OCI-LY7 (cell line): ENCODE results near the gene DDHD1. TPM values are rescaled to one million over a fixed set of nuclear protein-coding genes. Genes with fewer than 3 reads are reported as not detected.

Experiments used
- BruUV-seq: library from RNA; stranded (reverse); fragments of 400-500 nt; replicated peaks from 2 replicates; lab custom pipeline; 2021; lab: Mats Ljungman, UMichigan
- CTCF ChIA-PET: fragments of 300-600 bp; sonication (Branson Sonifier 250); formaldehyde crosslinking; loops from one replicate; lab custom pipeline; 2022; ENCODE audit warnings: antibody characterized with exemption; ENCODE audit not compliant: unreplicated experiment; lab: Charles Lee
- POLR2A ChIA-PET: fragments of 300-600 bp; sonication (Branson Sonifier 250); formaldehyde crosslinking; loops from one replicate; lab custom pipeline; 2022; ENCODE audit warnings: antibody characterized with exemption; lab: Charles Lee
- DNase-seq: peaks from one replicate; pipeline ENCODE4 v3.0.0-alpha.2; 2015; ENCODE audit warnings: low spot score
- H2AFZ ChIP-seq: fragments of 200-600 bp; sonication (generic), shearing (Covaris generic); 2 replicates; pipeline ENCODE4 v1.6.1; 2014; ENCODE audit warnings: mild to moderate bottlenecking, antibody characterized with exemption, low read length, moderate library complexity
- H3K27ac ChIP-seq: fragments of 200-600 bp; sonication (generic); 2 replicates; pipeline ENCODE4 v1.5.1; 2014; ENCODE audit warnings: mixed run types, low read depth, mild to moderate bottlenecking, moderate library complexity, low read length, inconsistent platforms; ENCODE audit not compliant: poor library complexity, severe bottlenecking
- H3K36me3 ChIP-seq: fragments of 200-600 bp; sonication (generic); 2 replicates; pipeline ENCODE4 v1.6.1; 2014; ENCODE audit warnings: mild to moderate bottlenecking, antibody characterized with exemption, low read length, moderate library complexity, mixed read lengths; ENCODE audit not compliant: insufficient read depth
- H3K4me1 ChIP-seq: fragments of 200-600 bp; sonication (generic); 2 replicates; pipeline ENCODE4 v1.5.1; 2014; ENCODE audit warnings: mild to moderate bottlenecking, low read length; ENCODE audit not compliant: insufficient read depth, poor library complexity, severe bottlenecking
- H3K4me2 ChIP-seq: fragments of 200-600 bp; sonication (generic); 2 replicates; pipeline ENCODE4 v1.6.1; 2014; ENCODE audit warnings: mild to moderate bottlenecking, low read length
- H3K4me3 ChIP-seq: fragments of 200-600 bp; sonication (generic); 2 replicates; pipeline ENCODE4 v1.5.1; 2014; ENCODE audit warnings: mild to moderate bottlenecking, low read depth, low read length; ENCODE audit not compliant: poor library complexity, severe bottlenecking
- H3K79me2 ChIP-seq: fragments of 200-600 bp; sonication (generic); 2 replicates; pipeline ENCODE4 v1.6.1; 2016; ENCODE audit warnings: low read depth, mild to moderate bottlenecking, low read length, moderate library complexity, mixed read lengths; ENCODE audit not compliant: insufficient read depth
- H3K9me2 ChIP-seq: fragments of 200-600 bp; sonication (generic); 2 replicates; pipeline ENCODE4 v1.6.1; 2016; ENCODE audit warnings: mild to moderate bottlenecking, low read length, mixed read lengths; ENCODE audit not compliant: insufficient read depth
- H3K9me3 ChIP-seq: fragments of 200-600 bp; sonication (generic); 2 replicates; pipeline ENCODE4 v1.6.1; 2014; ENCODE audit warnings: mild to moderate bottlenecking, mixed run types, low read length, mixed read lengths
- H4K20me1 ChIP-seq: fragments of 200-600 bp; sonication (generic); 2 replicates; pipeline ENCODE4 v1.6.1; 2014; ENCODE audit warnings: mild to moderate bottlenecking, antibody characterized with exemption, low read length, moderate library complexity, mixed read lengths; ENCODE audit not compliant: insufficient read depth
- CTCF ChIP-seq: fragments of 200-600 bp; sonication (generic); conservative IDR thresholded peaks from 2 replicates; pipeline ENCODE4 v1.5.1; 2014; ENCODE audit warnings: mild to moderate bottlenecking, antibody characterized with exemption, low read length, moderate library complexity, mixed read lengths
- EZH2phosphoT487 ChIP-seq: fragments of 200-600 bp; sonication (generic); IDR thresholded peaks from 2 replicates; pipeline ENCODE4 v1.6.1; 2018; ENCODE audit warnings: low read depth, borderline replicate concordance, mild to moderate bottlenecking, mixed run types, antibody characterized with exemption, low read length, moderate library complexity, mixed read lengths
- intact Hi-C: fragments of 100-400 bp; cut with micrococcal nuclease; formaldehyde crosslinking; loops from one replicate; pipeline ENCODE4 v1.10.0; 2022; ENCODE audit not compliant: unreplicated experiment
- total RNA-seq, 2 experiments: library from RNA; depleted of rRNA in 1 of 2; stranded (reverse); fragments of >200 nt in 1 of 2; shearing (Covaris generic) in 1 of 2; gene quantifications; 2 replicates each; pipeline ENCODE4 v1.2.3, GENCODE V29; 2014 to 2022

Gene DDHD1
- total RNA-seq, 2 experiments from 2014 or later, result 28.7 to 45.2 TPM

GRCh38 chr14:53037016-53037415 lies 116.1 kb downstream of the DDHD1 start:
- H3K4me1 ChIP-seq, result no peaks in the 10 kb centered on the region
- H3K9me3 ChIP-seq, result no peaks in the 10 kb centered on the region
- no peaks in the 10 kb centered on the region for H4K20me1 ChIP-seq
- H3K4me2 ChIP-seq, result no peak overlapping the region
- CTCF ChIA-PET, result no interaction called here
- H3K9me2 ChIP-seq, result no peaks in the 10 kb centered on the region
- no peak overlapping the region for H2AFZ ChIP-seq
- H3K4me3 ChIP-seq, result no peak overlapping the region
- no TSS peak for BruUV-seq
- H3K79me2 ChIP-seq, result no peaks in the 10 kb centered on the region
- no peak overlapping the region for H3K27ac ChIP-seq
- DNase-seq, result no peak
- intact Hi-C loops, result no loop called here
- H3K36me3 ChIP-seq, result peaks cover 69% of the 10 kb centered on the region
- TF ChIP-seq CTCF (no peak), EZH2phosphoT487 (no peak)
- POLR2A ChIA-PET, result no interaction called here

DNA sequence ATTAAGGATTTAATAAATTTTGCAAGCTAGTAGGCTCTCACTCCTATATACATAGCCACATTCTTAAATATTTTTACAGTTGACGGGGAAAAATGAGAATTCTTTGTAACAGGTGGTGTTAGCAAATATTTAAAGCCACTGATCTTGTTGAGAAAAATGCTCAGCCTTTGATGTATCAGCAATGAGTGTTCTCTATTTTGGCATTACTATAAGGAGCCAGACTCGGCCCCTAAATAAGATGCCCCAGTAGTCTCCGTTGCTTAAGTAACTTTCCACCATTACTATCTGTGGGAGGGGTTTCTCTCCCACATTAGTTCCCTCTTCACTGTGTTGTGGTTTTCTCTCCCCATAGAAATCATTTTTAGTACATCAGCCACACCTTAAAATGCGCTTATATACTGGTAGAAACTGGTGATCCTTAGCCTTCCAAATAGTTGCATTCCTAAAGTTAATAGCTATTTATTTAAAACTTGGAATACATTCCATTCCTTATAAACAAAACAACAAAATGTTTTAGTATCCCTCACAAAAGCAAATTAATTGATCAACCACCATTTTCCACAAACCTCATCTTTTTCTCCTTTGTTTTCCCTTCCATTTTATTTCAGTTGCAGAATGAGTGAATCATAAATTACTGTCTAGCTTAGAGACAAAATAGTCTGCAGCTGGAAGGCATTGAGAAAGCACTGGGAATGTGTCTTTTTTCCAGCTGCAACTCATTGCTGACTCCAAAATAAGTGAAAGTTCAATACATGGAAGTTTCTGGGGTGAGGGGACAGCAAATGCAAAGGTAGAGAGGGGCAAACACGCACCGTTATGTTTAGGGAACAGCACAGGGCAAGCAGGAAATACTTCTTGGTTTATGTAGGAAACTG lies 117.5 kb downstream of the DDHD1 start:
- Histone ChIP-seq H3K4me2 (no peak overlapping the region), H3K4me3 (no peak overlapping the region), H3K9me3 (no peaks in the 10 kb centered on the region), H3K4me1 (no peaks in the 10 kb centered on the region), H3K27ac (no peak overlapping the region), H2AFZ (no peak overlapping the region), H3K36me3 (peaks cover 61% of the 10 kb centered on the region), H3K9me2 (no peaks in the 10 kb centered on the region), H3K79me2 (no peaks in the 10 kb centered on the region), H4K20me1 (no peaks in the 10 kb centered on the region)
- no peak for DNase-seq
- CTCF ChIA-PET, result no interaction called here
- intact Hi-C loops, result no loop called here
- POLR2A ChIA-PET, result interaction anchor here (3.4 kb wide), 1 partner anchor 9 kb away, joined by 12 read pairs; no protein-coding TSS in a partner anchor
- BruUV-seq, result no TSS peak
- TF ChIP-seq EZH2phosphoT487, result no peak
- TF ChIP-seq CTCF, result no peak

GRCh38 chr14:53034688-53035230 lies 118.4 kb downstream of the DDHD1 start:
- peaks cover 55% of the 10 kb centered on the region for H3K36me3 ChIP-seq

More at GRCh38 chr14:53034688-53035230, 118.4 kb downstream of the DDHD1 start:
- Histone ChIP-seq H3K79me2 (no peaks in the 10 kb centered on the region), H3K4me1 (no peaks in the 10 kb centered on the region), H3K27ac (no peak overlapping the region), H3K4me3 (no peak overlapping the region), H4K20me1 (no peaks in the 10 kb centered on the region), H2AFZ (no peak overlapping the region), H3K9me3 (no peaks in the 10 kb centered on the region), H3K9me2 (no peaks in the 10 kb centered on the region), H3K4me2 (no peak overlapping the region)
- no TSS peak for BruUV-seq
- ChIA-PET POLR2A (interaction anchor here (3.4 kb wide), 1 partner anchor 10 kb away, joined by 12 read pairs; no protein-coding TSS in a partner anchor), CTCF (no interaction called here)
- no peak for DNase-seq
- TF ChIP-seq EZH2phosphoT487, result no peak
- TF ChIP-seq CTCF, result no peak
- intact Hi-C loops, result no loop called here
